ENCODE results near the gene IDH1. TPM values are rescaled to one million over a fixed set of nuclear protein-coding genes. Genes with fewer than 3 reads are reported as not detected.

Gene IDH1
- total RNA-seq, 1 donor from 2014 or later = 87.7 TPM

- Mint-ChIP-seq H3K27me3 (ENCODE audit: low read depth) (no peaks in the 10 kb centered on the region), H3K4me3 (no peak overlapping the region), H3K27ac (no peak overlapping the region)
Measured at GRCh38 chr2:208251098-208251497, 3.8 kb downstream of the IDH1 start.

GRCh38 chr2:208250388-208250787 is 4.5 kb downstream of the IDH1 start:
- DNase-seq (ENCODE audit: low spot score in 2 of 2, unreplicated experiment in 2 of 2) = no peak
- Mint-ChIP-seq H3K27ac (peak overlapping the region; percentile 8), H3K9me3 (no peaks in the 10 kb centered on the region), H3K27me3 (ENCODE audit: low read depth) (no peaks in the 10 kb centered on the region), H3K4me1 (peaks cover 37% of the 10 kb centered on the region), H3K36me3 (peaks cover 28% of the 10 kb centered on the region), H3K4me3 (no peak overlapping the region)
- no peak for TF ChIP-seq CTCF (IDR thresholded peaks at IDR 0.05; ENCODE audit: unreplicated experiment)

More at GRCh38 chr2:208251098-208251497, 3.8 kb downstream of the IDH1 start:
- H3K9me3 Mint-ChIP-seq = no peaks in the 10 kb centered on the region
- no peak for DNase-seq (ENCODE audit: low spot score in 2 of 2, unreplicated experiment in 2 of 2)
- H3K4me1 Mint-ChIP-seq = peaks cover 42% of the 10 kb centered on the region
- H3K36me3 Mint-ChIP-seq = peaks cover 24% of the 10 kb centered on the region
- no peak for TF ChIP-seq CTCF (IDR thresholded peaks at IDR 0.05; ENCODE audit: unreplicated experiment)

GRCh38 chr2:208249296-208249695 is 5.6 kb downstream of the IDH1 start:
- H3K27me3 Mint-ChIP-seq (ENCODE audit: low read depth) = no peaks in the 10 kb centered on the region
- no peaks in the 10 kb centered on the region for H3K9me3 Mint-ChIP-seq
- peaks cover 40% of the 10 kb centered on the region for H3K4me1 Mint-ChIP-seq
- peak overlapping the region; percentile 25 for H3K27ac Mint-ChIP-seq
- H3K4me3 Mint-ChIP-seq = no peak overlapping the region
- DNase-seq (ENCODE audit: low spot score in 2 of 2, unreplicated experiment in 2 of 2) = no peak
- H3K36me3 Mint-ChIP-seq = peaks cover 32% of the 10 kb centered on the region
- no peak for TF ChIP-seq CTCF (IDR thresholded peaks at IDR 0.05; ENCODE audit: unreplicated experiment)

GRCh38 chr2:208248601-208249000 is 6.3 kb downstream of the IDH1 start:
- H3K36me3 Mint-ChIP-seq = peaks cover 38% of the 10 kb centered on the region
- H3K4me1 Mint-ChIP-seq = peaks cover 38% of the 10 kb centered on the region
- TF ChIP-seq CTCF (IDR thresholded peaks at IDR 0.05; ENCODE audit: unreplicated experiment) = no peak

GRCh38 chr2:208245746-208246145 is 9.1 kb downstream of the IDH1 start:
- peaks cover 23% of the 10 kb centered on the region for H3K4me1 Mint-ChIP-seq
- H3K27me3 Mint-ChIP-seq (ENCODE audit: low read depth) = no peaks in the 10 kb centered on the region
- H3K36me3 Mint-ChIP-seq = peaks cover 52% of the 10 kb centered on the region
- H3K4me3 Mint-ChIP-seq = no peak overlapping the region
- H3K27ac Mint-ChIP-seq = no peak overlapping the region
- no peaks in the 10 kb centered on the region for H3K9me3 Mint-ChIP-seq
- TF ChIP-seq CTCF (IDR thresholded peaks at IDR 0.05; ENCODE audit: unreplicated experiment) = no peak
- no peak for DNase-seq (ENCODE audit: low spot score in 2 of 2, unreplicated experiment in 2 of 2)

More at GRCh38 chr2:208248601-208249000, 6.3 kb downstream of the IDH1 start:
- H3K27me3 Mint-ChIP-seq (ENCODE audit: low read depth) = no peaks in the 10 kb centered on the region
- no peak overlapping the region for H3K27ac Mint-ChIP-seq
- no peak overlapping the region for H3K4me3 Mint-ChIP-seq
- no peaks in the 10 kb centered on the region for H3K9me3 Mint-ChIP-seq
- DNase-seq (ENCODE audit: low spot score in 2 of 2, unreplicated experiment in 2 of 2) = no peak

- H3K4me3 Mint-ChIP-seq = no peak overlapping the region
- H3K4me1 Mint-ChIP-seq = peaks cover 10% of the 10 kb centered on the region
- peaks cover 62% of the 10 kb centered on the region for H3K36me3 Mint-ChIP-seq
- DNase-seq (ENCODE audit: low spot score in 2 of 2, unreplicated experiment in 2 of 2) = no peak
- H3K27me3 Mint-ChIP-seq (ENCODE audit: low read depth) = no peaks in the 10 kb centered on the region
- no peak for TF ChIP-seq CTCF (IDR thresholded peaks at IDR 0.05; ENCODE audit: unreplicated experiment)
- no peaks in the 10 kb centered on the region for H3K9me3 Mint-ChIP-seq
- no peak overlapping the region for H3K27ac Mint-ChIP-seq
Measured at GRCh38 chr2:208244422-208244821, 10.4 kb downstream of the IDH1 start.

Measured in mesothelial cell of epicardium (in vitro differentiated cells).